ENCODE measurements around the gene FADS6. TPM values are rescaled to one million over a fixed set of nuclear protein-coding genes. Genes with fewer than 3 reads are reported as not detected.

FADS6 gene
- total and polyA plus RNA-seq, 7 donors: 0.01 TPM; not detected in 6

- ATAC-seq (no peak), DNase-seq (no peak)
- Histone ChIP-seq H3K4me1 (peaks cover 18% of the 10 kb centered on the region), H3K27ac (no peak overlapping the region), H3K9me3 (no peaks in the 10 kb centered on the region), H3K27me3 (ENCODE audit: insufficient read depth in 3 of 3, low read length in 2 of 3) (peaks cover 3 to 84% (median 25%) of the 10 kb centered on the region in 3 donors), H3K36me3 (ENCODE audit: insufficient read depth in 1 of 2, low read depth in 1 of 2) (no peaks in the 10 kb centered on the region), H3K4me3 (no peak overlapping the region)
- 41 to 44% (median 42%) methylated on average over 4 of the region's 4 CpGs for WGBS, 3 donors
- intact Hi-C loops (cut with DNase I): no loop called here
- TF ChIP-seq CTCF (IDR thresholded peaks at IDR 0.05): no peak
Measured at GRCh38 chr17:74857191-74857590, 36.2 kb downstream of the FADS6 start.

- H3K27ac ChIP-seq: no peak overlapping the region
- DNase-seq: no peak
- peaks cover 3 to 87% (median 20%) of the 10 kb centered on the region in 3 donors for H3K27me3 ChIP-seq (ENCODE audit: insufficient read depth in 3 of 3, low read length in 2 of 3)
- H3K36me3 ChIP-seq (ENCODE audit: insufficient read depth in 1 of 2, low read depth in 1 of 2): no peaks in the 10 kb centered on the region
- WGBS, 3 donors: 35 to 39% (median 38%) methylated on average over 7 of the region's 7 CpGs
- peaks cover 11% of the 10 kb centered on the region for H3K4me1 ChIP-seq
- H3K9me3 ChIP-seq: no peaks in the 10 kb centered on the region
- ATAC-seq: no peak
- intact Hi-C loops (cut with DNase I): no loop called here
- no peak overlapping the region for H3K4me3 ChIP-seq
- TF ChIP-seq CTCF (IDR thresholded peaks at IDR 0.05): no peak
Measured at GRCh38 chr17:74856112-74856511, 37.3 kb downstream of the FADS6 start.

- WGBS, 3 donors: 87 to 91% (median 90%) methylated on average over 4 of the region's 4 CpGs
- DNase-seq (no peak), ATAC-seq (no peak)
- no peak overlapping the region for H3K27ac ChIP-seq
- H3K4me1 ChIP-seq: peaks cover 3% of the 10 kb centered on the region
- H3K4me3 ChIP-seq: no peak overlapping the region
- no peaks in the 10 kb centered on the region for H3K9me3 ChIP-seq
- no peaks in the 10 kb centered on the region for H3K36me3 ChIP-seq (ENCODE audit: insufficient read depth in 1 of 2, low read depth in 1 of 2)
- peaks cover 3 to 86% (median 15%) of the 10 kb centered on the region in 3 donors for H3K27me3 ChIP-seq (ENCODE audit: insufficient read depth in 3 of 3, low read length in 2 of 3)
- no peak for TF ChIP-seq CTCF (IDR thresholded peaks at IDR 0.05)
- intact Hi-C loops (cut with DNase I): no loop called here
Measured at GRCh38 chr17:74855323-74855722, 38.1 kb downstream of the FADS6 start.

GRCh38 chr17:74854792-74855191 is 38.6 kb downstream of the FADS6 start:
- intact Hi-C loops (cut with DNase I): no loop called here
- 88 to 90% (median 89%) methylated on average over 15 to 17 of the region's 17 CpGs for WGBS, 3 donors
- ATAC-seq (no peak), DNase-seq (no peak)
- Histone ChIP-seq H3K4me3 (no peak overlapping the region), H3K27me3 (ENCODE audit: insufficient read depth in 3 of 3, low read length in 2 of 3) (peaks cover 3 to 81% (median 17%) of the 10 kb centered on the region in 3 donors), H3K9me3 (no peaks in the 10 kb centered on the region), H3K36me3 (ENCODE audit: insufficient read depth in 1 of 2, low read depth in 1 of 2) (no peaks in the 10 kb centered on the region), H3K4me1 (no peaks in the 10 kb centered on the region), H3K27ac (no peak overlapping the region)
- TF ChIP-seq CTCF (IDR thresholded peaks at IDR 0.05): no peak

- H3K9me3 ChIP-seq: no peaks in the 10 kb centered on the region
- H3K36me3 ChIP-seq (ENCODE audit: insufficient read depth in 1 of 2, low read depth in 1 of 2): no peaks in the 10 kb centered on the region
- no peak overlapping the region for H3K4me3 ChIP-seq
- H3K4me1 ChIP-seq: no peaks in the 10 kb centered on the region
- peaks cover 0 to 71% (median 12%) of the 10 kb centered on the region in 3 donors for H3K27me3 ChIP-seq (ENCODE audit: insufficient read depth in 3 of 3, low read length in 2 of 3)
- no peak overlapping the region for H3K27ac ChIP-seq
- 82 to 91% (median 89%) methylated on average over 8 of the region's 8 CpGs for WGBS, 3 donors
- DNase-seq: no peak
- no peak for ATAC-seq
- TF ChIP-seq CTCF (IDR thresholded peaks at IDR 0.05): no peak
- intact Hi-C loops (cut with DNase I): no loop called here
Measured at GRCh38 chr17:74853669-74854068, 39.8 kb downstream of the FADS6 start.
